K562 (cell line): ENCODE data around the gene CHST7. TPM values are rescaled to one million over a fixed set of nuclear protein-coding genes. Genes with fewer than 3 reads are reported as not detected.

Source experiments
- ATAC-seq: fragments of 200-7000 bp; cut with Tn5 transposase; 3 replicates; pipeline ENCODE4 v1.9.1; 2020; ENCODE audit warnings: moderate library complexity
- BruUV-seq: library from RNA; stranded (reverse); fragments of 400-500 nt; replicated peaks from 2 replicates; lab custom pipeline; 2021; lab: Mats Ljungman, UMichigan
- CTCF ChIA-PET: fragments of 300-600 bp; formaldehyde crosslinking; extraction: SDS; loops from one replicate; lab custom pipeline; 2021; ENCODE audit warnings: low intra/inter-chr PET ratio; lab: Yijun Ruan, JAX
- POLR2A ChIA-PET: fragments of 300-600, 350-650 bp; sonication (Branson Sonifier 250); formaldehyde crosslinking; extraction: SDS; loops from one replicate; lab custom pipeline; 2021; ENCODE audit warnings: antibody characterized with exemption, inconsistent platforms; lab: Yijun Ruan, JAX
- DNase-seq, 4 experiments: peaks; one replicate each; pipeline versions ENCODE4 v3.0.0 to v3.0.0-alpha.2; 2011 to 2018; ENCODE audit warnings: low spot score in 3 of 4, mixed read lengths in 3 of 4; ENCODE audit errors: extremely low read depth in 1 of 4
- FAIRE-seq: peaks from 2 replicates; lab custom pipeline; 2011; peaks lifted over from hg19 to GRCh38; lab: Jason Lieb, UNC
- H2AFZ ChIP-seq: 2 replicates; pipeline ENCODE4 v1.6.0; 2011; ENCODE audit warnings: low read depth, low read length, control low read depth, inconsistent platforms
- H3K27ac ChIP-seq: fragments of 200-600 bp; 3 replicates; pipeline ENCODE4 v1.8.0; 2011; ENCODE audit warnings: low read depth, mild to moderate bottlenecking, control low read depth, inconsistent platforms, low read length, moderate library complexity, mixed read lengths; ENCODE audit errors: extremely low read depth
- H3K27me3 ChIP-seq, 2 experiments: fragments of 300-600 bp in 1 of 2; 2 replicates in 1 of 2; 3 replicates in 1 of 2; pipeline versions ENCODE4 v1.6.0 to v1.8.0; 2011; ENCODE audit warnings: inconsistent platforms in 2 of 2, low read length in 2 of 2, mild to moderate bottlenecking in 1 of 2, mixed read lengths in 1 of 2, moderate library complexity in 1 of 2; ENCODE audit not compliant: control insufficient read depth in 2 of 2, insufficient read depth in 2 of 2
- H3K36me3 ChIP-seq: fragments of 300-600 bp; 3 replicates; pipeline ENCODE4 v1.8.0; 2011; ENCODE audit warnings: mild to moderate bottlenecking, low read length, inconsistent platforms; ENCODE audit not compliant: control insufficient read depth, insufficient read depth
- H3K4me1 ChIP-seq, 2 experiments: fragments of 200-600 bp in 1 of 2; replicated peaks in 1 of 2; 2 replicates in 1 of 2; 3 replicates in 1 of 2; pipeline versions ENCODE4 v1.5.1 to v1.8.0; 2011; ENCODE audit warnings: inconsistent platforms in 2 of 2, low read length in 2 of 2, mild to moderate bottlenecking in 1 of 2, mixed read lengths in 1 of 2, moderate library complexity in 1 of 2; ENCODE audit not compliant: control insufficient read depth in 2 of 2, insufficient read depth in 2 of 2
- H3K4me2 ChIP-seq: 2 replicates; pipeline ENCODE4 v1.6.1; 2011; ENCODE audit warnings: low read length, control low read depth, inconsistent platforms, mixed read lengths; ENCODE audit not compliant: insufficient read depth
- H3K4me3 ChIP-seq: fragments of 200-600 bp; sonication (generic), shearing (Covaris generic); 2 replicates; pipeline ENCODE4 v1.5.1; 2016; ENCODE audit warnings: control low read depth, inconsistent platforms
- H3K79me2 ChIP-seq: fragments of 200-600 bp; 3 replicates; pipeline ENCODE4 v1.8.0; 2011; ENCODE audit warnings: low read length, inconsistent platforms; ENCODE audit not compliant: control insufficient read depth, insufficient read depth
- H3K9ac ChIP-seq, 2 experiments: 2 replicates each; pipeline versions ENCODE4 v1.6.0 to v1.6.1; 2011; ENCODE audit warnings: low read depth in 2 of 2, low read length in 2 of 2, control low read depth in 1 of 2, inconsistent platforms in 1 of 2, mild to moderate bottlenecking in 1 of 2, mixed read lengths in 1 of 2; ENCODE audit not compliant: insufficient read depth in 1 of 2
- H3K9me1 ChIP-seq: one replicate; pipeline ENCODE4 v1.6.0; 2011; ENCODE audit warnings: inconsistent platforms, mild to moderate bottlenecking, low read length, moderate library complexity; ENCODE audit not compliant: control insufficient read depth, insufficient read depth
- H3K9me3 ChIP-seq: replicated peaks from 2 replicates; pipeline ENCODE4 v1.5.1; 2011; ENCODE audit warnings: low read depth, low read length, inconsistent platforms; ENCODE audit not compliant: control insufficient read depth, insufficient read depth
- H4K20me1 ChIP-seq: replicated peaks from 2 replicates; pipeline ENCODE4 v1.6.1; 2011; ENCODE audit warnings: low read length, inconsistent platforms, mixed read lengths; ENCODE audit not compliant: control insufficient read depth, insufficient read depth
- C11orf30 ChIP-seq: fragments of 450-650 bp; IDR thresholded peaks from 2 replicates; pipeline ENCODE4 v1.6.1; 2016; ENCODE audit warnings: low read depth, mild to moderate bottlenecking
- CHCHD3 ChIP-seq: fragments of 250-450 bp; sonication (Bioruptor Pico); IDR thresholded peaks from 2 replicates; pipeline ENCODE4 v2.1.2; 2022; ENCODE audit warnings: mild to moderate bottlenecking
- MYNN ChIP-seq, 2 experiments: sonication (generic); formaldehyde crosslinking in 1 of 2; IDR thresholded peaks; 2 replicates each; pipeline versions ENCODE4 v1.5.0 to v1.6.1; 2016 to 2020; ENCODE audit warnings: antibody characterized with exemption in 1 of 2, missing genetic modification reagents in 1 of 2
- NFIC ChIP-seq: fragments of 450-650 bp; IDR thresholded peaks from 2 replicates; pipeline ENCODE4 v1.6.1; 2017; ENCODE audit warnings: mild to moderate bottlenecking, inconsistent platforms
- PPARD ChIP-seq: fragments of 250-450 bp; sonication (Bioruptor Pico); IDR thresholded peaks from 2 replicates; pipeline ENCODE4 v1.8.0; 2022; ENCODE audit warnings: inconsistent platforms, mild to moderate bottlenecking, moderate library complexity
- ZNF140 ChIP-seq: fragments of 250-450 bp; sonication (Bioruptor Pico); IDR thresholded peaks from 2 replicates; pipeline ENCODE4 v1.8.0; 2021; ENCODE audit warnings: moderate library complexity, mild to moderate bottlenecking, inconsistent platforms
- ZNF143 ChIP-seq: sonication (generic); formaldehyde crosslinking; IDR thresholded peaks from 2 replicates; pipeline ENCODE4 v1.9.0; 2022; ENCODE audit warnings: mild to moderate bottlenecking, missing genetic modification reagents
- WGBS: fragments of 100-300 bp; shearing (Covaris generic); methylation state at CpG from one replicate; pipeline ENCODE4 v1.1.6; 2016; ENCODE audit warnings: low coverage, mixed read lengths; ENCODE audit not compliant: insufficient coverage; ENCODE audit errors: missing lambda C conversion rate; 5-methylcytosine and 5-hydroxymethylcytosine counted together
- in situ Hi-C: fragments of 300-500 bp; cut with MboI; formaldehyde crosslinking; loops from 4 replicates; pipeline ENCODE4 v1.15.0; 2018; ENCODE audit warnings: inconsistent platforms, mixed read lengths
- intact Hi-C: fragments of 100-400 bp; cut with micrococcal nuclease; formaldehyde crosslinking; loops from 2 replicates; pipeline ENCODE4 v1.14.2; 2022
- polyA plus RNA-seq, 8 experiments: library from polyadenylated mRNA; depleted of rRNA in 4 of 8; stranded (reverse) in 5 of 8; unstranded in 3 of 8; fragments of >200 nt; fragmentation: Nextera tagmentation in 2 of 8; fragmentation: Illumina TruSeq in 1 of 8; extraction: Ambion mirVana in 2 of 8; extraction: Trizol in 1 of 8; gene quantifications; 2 replicates each; pipeline versions ENCODE4 v1.2.1 to v1.2.3, GENCODE V29; 2011 to 2014; ENCODE audit warnings: inconsistent platforms in 1 of 8, missing spikeins in 1 of 8
- total RNA-seq, 7 experiments: library from RNA; depleted of rRNA in 6 of 7; stranded (reverse); fragments of >200 nt in 6 of 7; fragmentation: Illumina TruSeq in 2 of 7; extraction: Trizol in 2 of 7; gene quantifications; 2 replicates each; pipeline versions ENCODE4 v1.2.1 to v1.2.3, GENCODE V29; 2011 to 2021; ENCODE audit warnings: low replicate concordance in 1 of 7
- TF ChIP-seq, protein P1 (sequence below): fragments of 200-400 bp; formaldehyde crosslinking; IDR thresholded peaks from 2 replicates; pipeline ENCODE4 v1.6.1; 2017; ENCODE audit warnings: mild to moderate bottlenecking, low read depth, low read length, moderate library complexity
- TF ChIP-seq, protein P2 (sequence below), 3 experiments: fragments of 200-800 bp in 1 of 3; fragments of 250-450 bp in 1 of 3; fragments of 450-650 bp in 1 of 3; sonication (Bioruptor Pico) in 1 of 3; sonication (Bioruptor generic) in 1 of 3; formaldehyde crosslinking in 1 of 3; IDR thresholded peaks; 2 replicates each; pipeline versions ENCODE4 v1.6.1 to v1.8.0; 2016 to 2022; ENCODE audit warnings: mild to moderate bottlenecking in 2 of 3, missing genetic modification characterization in 2 of 3, missing compliant biosample characterization in 1 of 3, moderate library complexity in 1 of 3
- TF ChIP-seq, protein P3 (sequence below): fragments of 250-450 bp; sonication (Bioruptor Pico); IDR thresholded peaks from 2 replicates; pipeline ENCODE4 v1.5.0; 2020; ENCODE audit warnings: mild to moderate bottlenecking

CHST7 gene
- total and polyA plus RNA-seq, 9 of the 15 experiments (the other 6 are each of a cell fraction or from before 2014, with no cell fraction given) = 0.04 to 0.41 (median 0.09) TPM; not detected in 2

DNA sequence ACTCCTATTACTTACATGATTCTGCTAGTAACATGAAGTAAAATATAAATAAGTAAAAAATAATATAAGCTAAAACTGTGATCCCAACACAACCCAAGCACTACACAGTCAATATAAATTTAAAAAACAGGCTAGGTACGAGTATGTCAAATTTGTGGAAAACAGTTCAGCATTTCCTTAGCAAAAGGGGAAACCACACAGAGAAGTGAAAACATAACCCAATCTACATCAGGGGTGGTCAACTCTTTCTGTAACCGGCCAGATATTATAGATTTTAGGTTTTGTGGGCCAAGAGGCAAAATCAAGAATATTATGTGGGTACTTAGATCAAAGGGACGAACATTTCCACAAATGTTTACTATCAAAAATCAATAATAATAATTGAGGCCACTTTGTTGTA lies 70.1 kb downstream of the CHST7 start:
- H3K27me3 ChIP-seq = peaks cover 0 to 17% of the 10 kb centered on the region in 2 experiments; a peak in 2 of 5 replicates

More for the DNA sequence above, 70.1 kb downstream of the CHST7 start:
- 4% methylated on average over 3 of the region's 3 CpGs for WGBS
- Histone ChIP-seq H3K4me2 (no peak overlapping the region), H3K9me1 (no peaks in the 10 kb centered on the region), H3K36me3 (no peaks in the 10 kb centered on the region), H3K9ac (no peak overlapping the region), H2AFZ (no peak overlapping the region), H3K79me2 (no peaks in the 10 kb centered on the region)
- ChIA-PET CTCF (no interaction called here), POLR2A (no interaction called here)
- ATAC-seq (no peak), FAIRE-seq (no peak)
- intact Hi-C loops = no loop called here
- in situ Hi-C loops = no loop called here
- TF ChIP-seq C11orf30 (no peak), CHCHD3 (no peak), PPARD (no peak), MYNN (IDR thresholded peaks at IDR 0.05) (no peak), MYNN (CRISPR knock-in tag; IDR thresholded peaks at IDR 0.05) (no peak), NFIC (no peak), ZNF143 (CRISPR knock-in tag) (no peak), ZNF140 (no peak)
- TF ChIP-seq, protein P1, sequence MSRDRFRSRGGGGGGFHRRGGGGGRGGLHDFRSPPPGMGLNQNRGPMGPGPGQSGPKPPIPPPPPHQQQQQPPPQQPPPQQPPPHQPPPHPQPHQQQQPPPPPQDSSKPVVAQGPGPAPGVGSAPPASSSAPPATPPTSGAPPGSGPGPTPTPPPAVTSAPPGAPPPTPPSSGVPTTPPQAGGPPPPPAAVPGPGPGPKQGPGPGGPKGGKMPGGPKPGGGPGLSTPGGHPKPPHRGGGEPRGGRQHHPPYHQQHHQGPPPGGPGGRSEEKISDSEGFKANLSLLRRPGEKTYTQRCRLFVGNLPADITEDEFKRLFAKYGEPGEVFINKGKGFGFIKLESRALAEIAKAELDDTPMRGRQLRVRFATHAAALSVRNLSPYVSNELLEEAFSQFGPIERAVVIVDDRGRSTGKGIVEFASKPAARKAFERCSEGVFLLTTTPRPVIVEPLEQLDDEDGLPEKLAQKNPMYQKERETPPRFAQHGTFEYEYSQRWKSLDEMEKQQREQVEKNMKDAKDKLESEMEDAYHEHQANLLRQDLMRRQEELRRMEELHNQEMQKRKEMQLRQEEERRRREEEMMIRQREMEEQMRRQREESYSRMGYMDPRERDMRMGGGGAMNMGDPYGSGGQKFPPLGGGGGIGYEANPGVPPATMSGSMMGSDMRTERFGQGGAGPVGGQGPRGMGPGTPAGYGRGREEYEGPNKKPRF = no peak
- TF ChIP-seq, protein P2, sequence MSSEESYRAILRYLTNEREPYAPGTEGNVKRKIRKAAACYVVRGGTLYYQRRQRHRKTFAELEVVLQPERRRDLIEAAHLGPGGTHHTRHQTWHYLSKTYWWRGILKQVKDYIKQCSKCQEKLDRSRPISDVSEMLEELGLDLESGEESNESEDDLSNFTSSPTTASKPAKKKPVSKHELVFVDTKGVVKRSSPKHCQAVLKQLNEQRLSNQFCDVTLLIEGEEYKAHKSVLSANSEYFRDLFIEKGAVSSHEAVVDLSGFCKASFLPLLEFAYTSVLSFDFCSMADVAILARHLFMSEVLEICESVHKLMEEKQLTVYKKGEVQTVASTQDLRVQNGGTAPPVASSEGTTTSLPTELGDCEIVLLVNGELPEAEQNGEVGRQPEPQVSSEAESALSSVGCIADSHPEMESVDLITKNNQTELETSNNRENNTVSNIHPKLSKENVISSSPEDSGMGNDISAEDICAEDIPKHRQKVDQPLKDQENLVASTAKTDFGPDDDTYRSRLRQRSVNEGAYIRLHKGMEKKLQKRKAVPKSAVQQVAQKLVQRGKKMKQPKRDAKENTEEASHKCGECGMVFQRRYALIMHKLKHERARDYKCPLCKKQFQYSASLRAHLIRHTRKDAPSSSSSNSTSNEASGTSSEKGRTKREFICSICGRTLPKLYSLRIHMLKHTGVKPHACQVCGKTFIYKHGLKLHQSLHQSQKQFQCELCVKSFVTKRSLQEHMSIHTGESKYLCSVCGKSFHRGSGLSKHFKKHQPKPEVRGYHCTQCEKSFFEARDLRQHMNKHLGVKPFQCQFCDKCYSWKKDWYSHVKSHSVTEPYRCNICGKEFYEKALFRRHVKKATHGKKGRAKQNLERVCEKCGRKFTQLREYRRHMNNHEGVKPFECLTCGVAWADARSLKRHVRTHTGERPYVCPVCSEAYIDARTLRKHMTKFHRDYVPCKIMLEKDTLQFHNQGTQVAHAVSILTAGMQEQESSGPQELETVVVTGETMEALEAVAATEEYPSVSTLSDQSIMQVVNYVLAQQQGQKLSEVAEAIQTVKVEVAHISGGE (CRISPR knock-in tag; IDR thresholded peaks at IDR 0.05) = no peak
- TF ChIP-seq, protein P3, sequence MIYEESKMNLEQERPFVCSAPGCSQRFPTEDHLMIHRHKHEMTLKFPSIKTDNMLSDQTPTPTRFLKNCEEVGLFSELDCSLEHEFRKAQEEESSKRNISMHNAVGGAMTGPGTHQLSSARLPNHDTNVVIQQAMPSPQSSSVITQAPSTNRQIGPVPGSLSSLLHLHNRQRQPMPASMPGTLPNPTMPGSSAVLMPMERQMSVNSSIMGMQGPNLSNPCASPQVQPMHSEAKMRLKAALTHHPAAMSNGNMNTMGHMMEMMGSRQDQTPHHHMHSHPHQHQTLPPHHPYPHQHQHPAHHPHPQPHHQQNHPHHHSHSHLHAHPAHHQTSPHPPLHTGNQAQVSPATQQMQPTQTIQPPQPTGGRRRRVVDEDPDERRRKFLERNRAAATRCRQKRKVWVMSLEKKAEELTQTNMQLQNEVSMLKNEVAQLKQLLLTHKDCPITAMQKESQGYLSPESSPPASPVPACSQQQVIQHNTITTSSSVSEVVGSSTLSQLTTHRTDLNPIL (CRISPR knock-in tag) = no peak
- TF ChIP-seq, all 486 proteins: peak for 0
- BruUV-seq = no TSS peak
- H3K27ac ChIP-seq = no peak overlapping the region
- no peak overlapping the region for H3K4me3 ChIP-seq
- H4K20me1 ChIP-seq = no peaks in the 10 kb centered on the region
- H3K4me1 ChIP-seq = no peaks in the 10 kb centered on the region
- H3K9me3 ChIP-seq = no peaks in the 10 kb centered on the region
- DNase-seq = no peak
